Activated CD4-positive, alpha-beta T cell treated with anti-CD3 and anti-CD28 coated beads for 36 hours (primary cell): Measurements from ENCODE around the gene SUSD5. TPM values are rescaled to one million over a fixed set of nuclear protein-coding genes. Genes with fewer than 3 reads are reported as not detected.
"Not testable (repeated sequence)": the region's sequence is repeated elsewhere in the genome, so short reads cannot be mapped to it uniquely, and the experiment has no call there.

ENCODE experiments used
- ATAC-seq: fragments of 200-7000 bp; cut with Tn5 transposase; one replicate; pipeline ENCODE4 v1.10.0; 2021; ENCODE audit warnings: mild to moderate bottlenecking, moderate library complexity
- CTCF ChIA-PET: fragments of 350-600 bp; sonication (Branson Sonifier 250); formaldehyde crosslinking; loops from one replicate; lab custom pipeline; 2021; ENCODE audit warnings: antibody characterized with exemption; lab: Charles Lee
- POLR2A ChIA-PET: fragments of 350-600 bp; sonication (Branson Sonifier 250); formaldehyde crosslinking; loops from one replicate; lab custom pipeline; 2021; ENCODE audit warnings: antibody characterized with exemption, inconsistent platforms; lab: Charles Lee
- DNase-seq: peaks from one replicate; pipeline ENCODE4 v3.0.0-alpha.2; 2020
- H3K27ac Mint-ChIP-seq: one replicate; pipeline ENCODE4 v1.8.0; 2021; ENCODE audit warnings: mixed read lengths
- H3K27me3 Mint-ChIP-seq: one replicate; pipeline ENCODE4 v1.8.0; 2021; ENCODE audit warnings: mixed read lengths
- H3K36me3 Mint-ChIP-seq: one replicate; pipeline ENCODE4 v1.8.0; 2021; ENCODE audit warnings: low read depth, mixed read lengths
- H3K4me1 Mint-ChIP-seq: one replicate; pipeline ENCODE4 v1.8.0; 2021; ENCODE audit warnings: mixed read lengths
- H3K4me3 Mint-ChIP-seq: one replicate; pipeline ENCODE4 v1.8.0; 2021; ENCODE audit warnings: mild to moderate bottlenecking, moderate library complexity, mixed read lengths
- H3K9me3 Mint-ChIP-seq: one replicate; pipeline ENCODE4 v1.8.0; 2021; ENCODE audit warnings: low read depth, mixed read lengths
- intact Hi-C, 2 experiments: fragments of 100-400 bp; cut with DNase I in 1 of 2; cut with micrococcal nuclease in 1 of 2; formaldehyde crosslinking; loops; one replicate each; pipeline versions ENCODE4 v1.14.2 to v1.15.1; 2022 to 2024; cut with DNase I, micrococcal nuclease
- total RNA-seq, 2 experiments: library from RNA; stranded (reverse); gene quantifications; one replicate each; pipeline ENCODE4 v1.2.3, GENCODE V29; 2021

SUSD5 gene
- total RNA-seq, 2 experiments from 2014 or later = not detected

GRCh38 chr3:33194303-33194702 is 24.3 kb downstream of the SUSD5 start:
- Mint-ChIP-seq H3K36me3 (no peaks in the 10 kb centered on the region), H3K9me3 (no peaks in the 10 kb centered on the region)
- POLR2A ChIA-PET = no interaction called here

GRCh38 chr3:33187368-33187634 is 31.3 kb downstream of the SUSD5 start:
- intact Hi-C loops = no loop called here
- CTCF ChIA-PET = no interaction called here
- H3K4me1 Mint-ChIP-seq = no peaks in the 10 kb centered on the region

More at GRCh38 chr3:33194303-33194702, 24.3 kb downstream of the SUSD5 start:
- Mint-ChIP-seq H3K27ac (no peak overlapping the region), H3K27me3 (peaks cover 1% of the 10 kb centered on the region), H3K4me1 (no peaks in the 10 kb centered on the region), H3K4me3 (no peak overlapping the region)
- intact Hi-C loops = no loop called here
- CTCF ChIA-PET = no interaction called here
- DNase-seq = no peak
- no peak for ATAC-seq

GRCh38 chr3:33186524-33187367 is 31.9 kb downstream of the SUSD5 start:
- peaks cover 4% of the 10 kb centered on the region for H3K27me3 Mint-ChIP-seq
- H3K4me1 Mint-ChIP-seq = no peaks in the 10 kb centered on the region
- DNase-seq = no peak
- no peaks in the 10 kb centered on the region for H3K36me3 Mint-ChIP-seq
- intact Hi-C loops = no loop called here
- ATAC-seq = no peak
- CTCF ChIA-PET = interaction anchor here (1.8 kb wide), 1 partner anchor 11 kb away, joined by 4 read pairs; no protein-coding TSS in a partner anchor
- H3K27ac Mint-ChIP-seq = no peak overlapping the region
- H3K9me3 Mint-ChIP-seq = no peaks in the 10 kb centered on the region
- no peak overlapping the region for H3K4me3 Mint-ChIP-seq
- POLR2A ChIA-PET = no interaction called here

More at GRCh38 chr3:33187368-33187634, 31.3 kb downstream of the SUSD5 start:
- ATAC-seq (no peak), DNase-seq (no peak)
- no peaks in the 10 kb centered on the region for H3K9me3 Mint-ChIP-seq
- no peak overlapping the region for H3K4me3 Mint-ChIP-seq
- H3K27me3 Mint-ChIP-seq = peaks cover 4% of the 10 kb centered on the region
- no peak overlapping the region for H3K27ac Mint-ChIP-seq
- POLR2A ChIA-PET = no interaction called here
- H3K36me3 Mint-ChIP-seq = no peaks in the 10 kb centered on the region

- H3K27ac Mint-ChIP-seq = no peak overlapping the region
- no peak for ATAC-seq
- peaks cover 2% of the 10 kb centered on the region for H3K9me3 Mint-ChIP-seq
- no peak for DNase-seq
- H3K4me1 Mint-ChIP-seq = no peaks in the 10 kb centered on the region
- no peaks in the 10 kb centered on the region for H3K36me3 Mint-ChIP-seq
- POLR2A ChIA-PET = no interaction called here
- CTCF ChIA-PET = interaction anchor here (1.1 to 1.8 kb wide), 3 partner anchors 13 to 53 kb away, joined by 3 to 6 read pairs (median 4); no protein-coding TSS in a partner anchor
- intact Hi-C loops = no loop called here
- peaks cover 4% of the 10 kb centered on the region for H3K27me3 Mint-ChIP-seq
- H3K4me3 Mint-ChIP-seq = no peak overlapping the region
Observed at GRCh38 chr3:33184863-33185262, 33.7 kb downstream of the SUSD5 start.

- DNase-seq, CTCF ChIA-PET, H3K4me1 Mint-ChIP-seq, ATAC-seq, intact Hi-C loops, H3K27ac Mint-ChIP-seq, POLR2A ChIA-PET, H3K27me3 Mint-ChIP-seq, H3K36me3 Mint-ChIP-seq, H3K4me3 Mint-ChIP-seq: not testable (repeated sequence)
- peaks cover 10% of the 10 kb centered on the region for H3K9me3 Mint-ChIP-seq
Observed at GRCh38 chr3:33181641-33182040, 37.0 kb downstream of the SUSD5 start.

GRCh38 chr3:33181229-33181628 is 37.4 kb downstream of the SUSD5 start:
- H3K36me3 Mint-ChIP-seq = no peaks in the 10 kb centered on the region
- POLR2A ChIA-PET = no interaction called here
- no peak overlapping the region for H3K4me3 Mint-ChIP-seq
- ATAC-seq (no peak), DNase-seq (no peak)
- peaks cover 2% of the 10 kb centered on the region for H3K27me3 Mint-ChIP-seq
- H3K27ac Mint-ChIP-seq = no peak overlapping the region
- intact Hi-C loops = no loop called here
- H3K4me1 Mint-ChIP-seq = no peaks in the 10 kb centered on the region
- CTCF ChIA-PET = no interaction called here
- H3K9me3 Mint-ChIP-seq = peaks cover 10% of the 10 kb centered on the region

GRCh38 chr3:33179132-33179531 is 39.5 kb downstream of the SUSD5 start:
- DNase-seq = no peak
- intact Hi-C loops = no loop called here
- POLR2A ChIA-PET = interaction anchor here (0.6 kb wide), 1 partner anchor 13 kb away, joined by 4 read pairs; no protein-coding TSS in a partner anchor
- no peaks in the 10 kb centered on the region for H3K4me1 Mint-ChIP-seq
- peaks cover 10% of the 10 kb centered on the region for H3K9me3 Mint-ChIP-seq
- CTCF ChIA-PET = interaction anchor here (0.6 to 0.9 kb wide), 2 partner anchors 38 to 194 kb away, joined by 3 to 4 read pairs; no protein-coding TSS in a partner anchor
- no peaks in the 10 kb centered on the region for H3K27me3 Mint-ChIP-seq
- H3K36me3 Mint-ChIP-seq = no peaks in the 10 kb centered on the region
- no peak for ATAC-seq
- no peak overlapping the region for H3K4me3 Mint-ChIP-seq
- no peak overlapping the region for H3K27ac Mint-ChIP-seq

GRCh38 chr3:33174711-33175414 is 43.7 kb downstream of the SUSD5 start:
- ATAC-seq (no peak), DNase-seq (no peak)
- H3K4me3 Mint-ChIP-seq = no peak overlapping the region
- no peaks in the 10 kb centered on the region for H3K36me3 Mint-ChIP-seq
- intact Hi-C loops = no loop called here
- CTCF ChIA-PET = interaction anchor here (1.4 kb wide), 1 partner anchor 43 kb away, joined by 4 read pairs; no protein-coding TSS in a partner anchor
- no peaks in the 10 kb centered on the region for H3K27me3 Mint-ChIP-seq
- peaks cover 9% of the 10 kb centered on the region for H3K4me1 Mint-ChIP-seq
- H3K27ac Mint-ChIP-seq = no peak overlapping the region
- POLR2A ChIA-PET = no interaction called here
- peaks cover 8% of the 10 kb centered on the region for H3K9me3 Mint-ChIP-seq

GRCh38 chr3:33174095-33174494 is 44.5 kb downstream of the SUSD5 start:
- ChIA-PET POLR2A (no interaction called here), CTCF (interaction anchor here (1.4 kb wide), 1 partner anchor 42 kb away, joined by 4 read pairs; no protein-coding TSS in a partner anchor)
- peaks cover 9% of the 10 kb centered on the region for H3K4me1 Mint-ChIP-seq
- no peaks in the 10 kb centered on the region for H3K27me3 Mint-ChIP-seq
- DNase-seq (no peak), ATAC-seq (no peak)
- intact Hi-C loops = no loop called here
- no peak overlapping the region for H3K4me3 Mint-ChIP-seq
- peaks cover 4% of the 10 kb centered on the region for H3K9me3 Mint-ChIP-seq
- no peaks in the 10 kb centered on the region for H3K36me3 Mint-ChIP-seq
- H3K27ac Mint-ChIP-seq = no peak overlapping the region

- H3K27ac Mint-ChIP-seq = no peak overlapping the region
- no peak overlapping the region for H3K4me3 Mint-ChIP-seq
- ATAC-seq (no peak), DNase-seq (no peak)
- H3K9me3 Mint-ChIP-seq = peaks cover 1% of the 10 kb centered on the region
- H3K4me1 Mint-ChIP-seq = peaks cover 9% of the 10 kb centered on the region
- no peaks in the 10 kb centered on the region for H3K36me3 Mint-ChIP-seq
- intact Hi-C loops = no loop called here
- CTCF ChIA-PET = no interaction called here
- H3K27me3 Mint-ChIP-seq = no peaks in the 10 kb centered on the region
- POLR2A ChIA-PET = no interaction called here
Observed at GRCh38 chr3:33173672-33174071, 44.9 kb downstream of the SUSD5 start.

- intact Hi-C loops = no loop called here
- H3K9me3 Mint-ChIP-seq = no peaks in the 10 kb centered on the region
- no peaks in the 10 kb centered on the region for H3K36me3 Mint-ChIP-seq
- POLR2A ChIA-PET = no interaction called here
- peaks cover 9% of the 10 kb centered on the region for H3K4me1 Mint-ChIP-seq
- no peaks in the 10 kb centered on the region for H3K27me3 Mint-ChIP-seq
- DNase-seq (no peak), ATAC-seq (no peak)
- H3K4me3 Mint-ChIP-seq = no peak overlapping the region
- H3K27ac Mint-ChIP-seq = no peak overlapping the region
- CTCF ChIA-PET = interaction anchor here (1.6 kb wide), 1 partner anchor 41 kb away, joined by 4 read pairs; no protein-coding TSS in a partner anchor
Observed at GRCh38 chr3:33173103-33173502, 45.5 kb downstream of the SUSD5 start.
